PC-9 (cell line): ENCODE measurements around the gene TCIRG1. TPM values are rescaled to one million over a fixed set of nuclear protein-coding genes. Genes with fewer than 3 reads are reported as not detected.

Source experiments
- BruUV-seq: library from RNA; stranded (reverse); fragments of 400-500 nt; replicated peaks from 2 replicates; lab custom pipeline; 2021; lab: Mats Ljungman, UMichigan
- CTCF ChIA-PET: fragments of 300-600 bp; sonication (Branson Sonifier 250); formaldehyde crosslinking; loops from one replicate; lab custom pipeline; 2022; ENCODE audit warnings: antibody characterized with exemption; lab: Charles Lee
- POLR2A ChIA-PET: fragments of 300-600 bp; sonication (Branson Sonifier 250); formaldehyde crosslinking; loops from one replicate; lab custom pipeline; 2022; ENCODE audit warnings: antibody characterized with exemption; ENCODE audit not compliant: unreplicated experiment; lab: Charles Lee
- DNase-seq, 2 experiments: peaks; one replicate each; pipeline versions ENCODE4 v3.0.0 to v3.0.0-alpha.2; 2015 to 2022; ENCODE audit warnings: mixed read lengths in 1 of 2
- H2AFZ ChIP-seq: fragments of 200-600 bp; sonication (generic); 2 replicates; pipeline ENCODE4 v1.8.1; 2017; ENCODE audit warnings: antibody characterized with exemption
- H3F3A ChIP-seq: fragments of 200-600 bp; sonication (generic); 2 replicates; pipeline ENCODE4 v1.8.1; 2017; ENCODE audit warnings: antibody characterized with exemption, mild to moderate bottlenecking, low read depth; ENCODE audit not compliant: insufficient read depth
- H3K27ac ChIP-seq: fragments of 200-600 bp; sonication (generic); 2 replicates; pipeline ENCODE4 v1.6.1; 2016; ENCODE audit warnings: mixed run types
- H3K27me3 ChIP-seq: fragments of 200-600 bp; sonication (generic); 2 replicates; pipeline ENCODE4 v1.6.1; 2016; ENCODE audit warnings: low read depth, mixed run types; ENCODE audit not compliant: insufficient read depth
- H3K36me3 ChIP-seq: fragments of 200-600 bp; sonication (generic); 2 replicates; pipeline ENCODE4 v1.6.1; 2016; ENCODE audit warnings: low read depth, mixed run types
- H3K4me1 ChIP-seq: fragments of 200-600 bp; sonication (generic); replicated peaks from 2 replicates; pipeline ENCODE4 v1.6.1; 2016; ENCODE audit warnings: mixed run types; ENCODE audit not compliant: insufficient read depth
- H3K4me2 ChIP-seq: fragments of 200-600 bp; sonication (generic); 2 replicates; pipeline ENCODE4 v1.6.1; 2017; ENCODE audit warnings: mixed run types
- H3K4me3 ChIP-seq: fragments of 200-600 bp; sonication (generic); 2 replicates; pipeline ENCODE4 v1.6.1; 2016; ENCODE audit warnings: mixed run types
- H3K79me2 ChIP-seq: fragments of 200-600 bp; sonication (generic); 2 replicates; pipeline ENCODE4 v1.6.1; 2017; ENCODE audit warnings: low read depth, mixed run types
- H3K9me2 ChIP-seq: fragments of 200-600 bp; sonication (generic); 2 replicates; pipeline ENCODE4 v1.8.1; 2017; ENCODE audit warnings: mild to moderate bottlenecking; ENCODE audit not compliant: insufficient read depth
- H3K9me3 ChIP-seq: fragments of 200-600 bp; sonication (generic); 2 replicates; pipeline ENCODE4 v1.8.1; 2016; ENCODE audit warnings: low read depth; ENCODE audit not compliant: insufficient read depth
- H4K20me1 ChIP-seq: fragments of 200-600 bp; sonication (generic); 2 replicates; pipeline ENCODE4 v1.8.1; 2017; ENCODE audit not compliant: insufficient read depth
- CTCF ChIP-seq: fragments of 200-600 bp; sonication (generic); conservative IDR thresholded peaks from 2 replicates; pipeline ENCODE4 v1.6.1; 2017; ENCODE audit warnings: mixed run types, antibody characterized with exemption, mild to moderate bottlenecking, moderate library complexity
- EZH2 ChIP-seq: fragments of 200-600 bp; sonication (generic); IDR thresholded peaks from 2 replicates; pipeline ENCODE4 v1.8.0; 2017; ENCODE audit warnings: antibody characterized with exemption, low read depth
- intact Hi-C: fragments of 100-400 bp; cut with micrococcal nuclease; formaldehyde crosslinking; loops from one replicate; pipeline ENCODE4 v1.10.0; 2022; ENCODE audit not compliant: unreplicated experiment
- total RNA-seq: library from RNA; stranded (reverse); gene quantifications from 2 replicates; pipeline ENCODE4 v1.2.3, GENCODE V29; 2021

TCIRG1 gene
- total RNA-seq, 1 experiment from 2014 or later = 125 TPM

- no peaks in the 10 kb centered on the region for H3K27me3 ChIP-seq
- no peak overlapping the region for H3K27ac ChIP-seq
- H4K20me1 ChIP-seq = peaks cover 19% of the 10 kb centered on the region
- POLR2A ChIA-PET = interaction anchor here (0.6 kb wide), 1 partner anchor 270 kb away, joined by 6 read pairs; no protein-coding TSS in a partner anchor
- DNase-seq = no peak
- no peaks in the 10 kb centered on the region for H3K9me3 ChIP-seq
- H3F3A ChIP-seq = peaks cover 64% of the 10 kb centered on the region
- no peak overlapping the region for H3K4me3 ChIP-seq
- no peak for TF ChIP-seq EZH2
- no peak for TF ChIP-seq CTCF
- no peaks in the 10 kb centered on the region for H3K4me1 ChIP-seq
- H3K79me2 ChIP-seq = no peaks in the 10 kb centered on the region
- H3K4me2 ChIP-seq = no peak overlapping the region
- H3K36me3 ChIP-seq = no peaks in the 10 kb centered on the region
- H3K9me2 ChIP-seq = no peaks in the 10 kb centered on the region
- BruUV-seq = no TSS peak
- intact Hi-C loops = no loop called here
- CTCF ChIA-PET = no interaction called here
- no peak overlapping the region for H2AFZ ChIP-seq
These were observed 13.5 kb downstream of the TCIRG1 start for GRCh38 chr11:68052137-68052873.

DNA sequence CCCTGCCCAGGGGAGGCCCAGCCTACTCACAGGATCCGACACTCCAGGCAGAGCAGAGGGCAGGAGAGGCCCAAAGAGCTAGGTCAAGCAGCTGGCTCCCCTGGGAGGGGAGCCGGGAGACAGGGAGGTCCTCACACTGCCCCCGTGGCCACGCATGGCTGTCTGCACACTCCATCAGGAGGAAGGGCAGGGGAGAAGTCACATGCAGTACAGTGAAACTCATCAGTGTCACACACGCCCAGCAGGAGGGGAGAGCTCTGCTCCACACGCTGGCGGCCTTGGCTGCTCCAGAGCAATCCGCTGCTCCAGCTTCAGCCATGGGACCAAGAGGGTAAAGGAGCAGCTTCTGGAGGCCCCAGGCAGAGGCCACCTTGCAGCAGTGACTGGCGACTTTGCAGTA is 14.3 kb downstream of the TCIRG1 start:
- Histone ChIP-seq H3K9me2 (no peaks in the 10 kb centered on the region), H3K27me3 (no peaks in the 10 kb centered on the region), H3F3A (peaks cover 72% of the 10 kb centered on the region), H3K79me2 (no peaks in the 10 kb centered on the region), H2AFZ (no peak overlapping the region), H3K4me3 (no peak overlapping the region), H4K20me1 (peaks cover 19% of the 10 kb centered on the region), H3K36me3 (peaks cover 6% of the 10 kb centered on the region; the same call in 1 of the 2 replicates), H3K27ac (no peak overlapping the region), H3K4me1 (no peaks in the 10 kb centered on the region), H3K4me2 (no peak overlapping the region), H3K9me3 (no peaks in the 10 kb centered on the region)
- intact Hi-C loops = no loop called here
- BruUV-seq = no TSS peak
- ChIA-PET POLR2A (no interaction called here), CTCF (no interaction called here)
- DNase-seq = no peak
- no peak for TF ChIP-seq CTCF
- no peak for TF ChIP-seq EZH2

- intact Hi-C loops = no loop called here
- DNase-seq = no peak
- Histone ChIP-seq H3K9me2 (no peaks in the 10 kb centered on the region), H3K27ac (no peak overlapping the region), H3K79me2 (no peaks in the 10 kb centered on the region), H3K9me3 (no peaks in the 10 kb centered on the region), H3K4me1 (no peaks in the 10 kb centered on the region), H3K27me3 (no peaks in the 10 kb centered on the region), H4K20me1 (peaks cover 19% of the 10 kb centered on the region), H3K4me2 (no peak overlapping the region), H3K4me3 (no peak overlapping the region), H3F3A (peaks cover 79% of the 10 kb centered on the region), H2AFZ (no peak overlapping the region), H3K36me3 (peaks cover 17% of the 10 kb centered on the region; the same call in 1 of the 2 replicates)
- ChIA-PET CTCF (no interaction called here), POLR2A (interaction anchor here (0.6 to 0.7 kb wide), 2 partner anchors 11 to 39 kb away, joined by 3 read pairs; no protein-coding TSS in a partner anchor)
- BruUV-seq = no TSS peak
- TF ChIP-seq EZH2 (no peak), CTCF (no peak)
These were observed 15.4 kb downstream of the TCIRG1 start for GRCh38 chr11:68053981-68054812.
